ENCODE data around the gene CTDSP1. TPM values are rescaled to one million over a fixed set of nuclear protein-coding genes. Genes with fewer than 3 reads are reported as not detected.

Gene CTDSP1
- total RNA-seq, 1 donor from 2014 or later: 96.4 TPM

GRCh38 chr2:218374795-218375194 is 24.9 kb upstream of the CTDSP1 start:
- no peak for TF ChIP-seq CTCF (conservative IDR thresholded peaks at IDR 0.05)
- peaks cover 9% of the 10 kb centered on the region for H3K4me1 Mint-ChIP-seq (ENCODE audit: unreplicated experiment)
- no peak overlapping the region for H3K4me3 Mint-ChIP-seq
- no peak for DNase-seq (ENCODE audit: extremely low spot score, unreplicated experiment)
- no peak overlapping the region for H3K27ac Mint-ChIP-seq
- no peaks in the 10 kb centered on the region for H3K27me3 Mint-ChIP-seq
- H3K36me3 Mint-ChIP-seq: no peaks in the 10 kb centered on the region
- H3K9me3 Mint-ChIP-seq: no peaks in the 10 kb centered on the region

- no peak for DNase-seq (ENCODE audit: extremely low spot score, unreplicated experiment)
- peaks cover 4% of the 10 kb centered on the region for H3K4me1 Mint-ChIP-seq (ENCODE audit: unreplicated experiment)
- no peak overlapping the region for H3K4me3 Mint-ChIP-seq
- no peak for TF ChIP-seq CTCF (conservative IDR thresholded peaks at IDR 0.05)
- H3K36me3 Mint-ChIP-seq: no peaks in the 10 kb centered on the region
- H3K9me3 Mint-ChIP-seq: no peaks in the 10 kb centered on the region
- no peak overlapping the region for H3K27ac Mint-ChIP-seq
- no peaks in the 10 kb centered on the region for H3K27me3 Mint-ChIP-seq
Observed at GRCh38 chr2:218375212-218375611, 24.5 kb upstream of the CTDSP1 start.

GRCh38 chr2:218378053-218378452 is 21.6 kb upstream of the CTDSP1 start:
- H3K9me3 Mint-ChIP-seq: no peaks in the 10 kb centered on the region
- TF ChIP-seq CTCF (conservative IDR thresholded peaks at IDR 0.05): no peak
- no peak overlapping the region for H3K27ac Mint-ChIP-seq
- H3K27me3 Mint-ChIP-seq: peaks cover 7% of the 10 kb centered on the region
- no peaks in the 10 kb centered on the region for H3K36me3 Mint-ChIP-seq
- H3K4me3 Mint-ChIP-seq: no peak overlapping the region
- H3K4me1 Mint-ChIP-seq (ENCODE audit: unreplicated experiment): no peaks in the 10 kb centered on the region
- no peak for DNase-seq (ENCODE audit: extremely low spot score, unreplicated experiment)

- Mint-ChIP-seq H3K27ac (no peak within 1 kb of the TSS), H3K4me3 (no peak within 1 kb of the TSS), H3K27me3 (peaks cover 7% of the 10 kb centered on the region), H3K36me3 (no peaks in the 10 kb centered on the region), H3K4me1 (ENCODE audit: unreplicated experiment) (peaks cover 5% of the 10 kb centered on the region), H3K9me3 (no peaks in the 10 kb centered on the region)
- DNase-seq (ENCODE audit: extremely low spot score, unreplicated experiment): no peak
- no peak for TF ChIP-seq CTCF (conservative IDR thresholded peaks at IDR 0.05)
Observed at GRCh38 chr2:218381916-218382366, 17.7 kb upstream of the CTDSP1 start, which contains the start of gene SLC11A1. Gene SLC11A1, plus strand, starts transcription at chr2:218382273. Its CDS starts 96 bp downstream, at chr2:218382369.

GRCh38 chr2:218382785-218383184 is 16.9 kb upstream of the CTDSP1 start:
- Mint-ChIP-seq H3K27me3 (peaks cover 12% of the 10 kb centered on the region), H3K4me1 (ENCODE audit: unreplicated experiment) (peaks cover 11% of the 10 kb centered on the region), H3K9me3 (peaks cover 4% of the 10 kb centered on the region), H3K27ac (no peak overlapping the region), H3K36me3 (no peaks in the 10 kb centered on the region), H3K4me3 (no peak overlapping the region)
- no peak for DNase-seq (ENCODE audit: extremely low spot score, unreplicated experiment)
- no peak for TF ChIP-seq CTCF (conservative IDR thresholded peaks at IDR 0.05)
